GM18858 (cell line): ENCODE data around the gene AGPS.
"Not testable (repeated sequence)": the region's sequence is repeated elsewhere in the genome, so short reads cannot be mapped to it uniquely, and the experiment has no call there.

ENCODE experiments used
- ATAC-seq: cut with Tn5 transposase; IDR thresholded peaks from one replicate; pipeline ENCODE4 v1.9.1; 2021; ENCODE audit not compliant: unreplicated experiment

The AGPS gene

GRCh38 chr2:177413703-177414102 is 21.1 kb downstream of the AGPS start:
- no peak for ATAC-seq

- no peak for ATAC-seq
These were observed 26.7 kb downstream of the AGPS start for GRCh38 chr2:177419274-177419673.

GRCh38 chr2:177422271-177422670 is 29.7 kb downstream of the AGPS start:
- no peak for ATAC-seq

GRCh38 chr2:177424120-177424519 is 31.5 kb downstream of the AGPS start:
- ATAC-seq, result not testable (repeated sequence)

DNA sequence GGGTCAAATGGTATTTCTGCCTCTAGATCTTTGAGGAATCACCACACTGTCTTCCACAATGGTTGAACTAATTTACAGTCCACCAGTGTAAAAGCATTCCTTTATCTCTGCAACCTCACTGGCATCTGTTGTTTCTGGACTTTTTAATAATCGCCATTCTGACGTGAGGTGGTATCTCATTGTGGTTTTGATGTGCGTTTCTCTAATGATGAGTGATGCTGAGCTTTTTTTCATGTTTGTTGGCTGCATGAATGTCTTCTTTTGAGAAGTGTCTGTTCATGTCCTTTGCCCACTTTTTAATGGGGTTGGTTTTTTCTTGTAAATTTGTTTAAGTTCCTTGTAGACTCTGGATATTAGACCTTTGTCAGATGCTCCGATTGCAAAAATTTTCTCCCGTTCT is 32.0 kb downstream of the AGPS start:
- ATAC-seq, result not testable (repeated sequence)

- ATAC-seq, result no peak
These were observed 34.7 kb downstream of the AGPS start for GRCh38 chr2:177427316-177427715.

DNA sequence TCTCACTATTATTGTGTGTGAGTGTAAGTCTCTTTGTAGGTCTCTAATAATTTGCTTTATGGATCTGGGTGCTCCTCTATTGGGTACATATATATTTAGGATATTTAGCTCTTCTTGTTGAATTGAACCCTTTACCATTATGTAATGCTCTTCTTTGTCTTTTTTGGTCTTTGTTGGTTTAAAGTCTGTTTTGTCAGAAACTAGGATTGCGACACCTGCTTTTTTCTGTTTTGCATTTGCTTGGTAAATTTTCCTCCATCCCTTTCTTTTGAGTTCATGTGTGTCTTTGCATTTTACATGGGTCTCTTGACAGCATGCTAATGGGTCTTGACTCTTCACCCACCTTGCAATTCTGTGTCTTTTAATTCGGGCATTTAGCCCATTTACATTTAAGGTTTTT is 35.4 kb downstream of the AGPS start:
- not testable (repeated sequence) for ATAC-seq

GRCh38 chr2:177429688-177430325 is 37.2 kb downstream of the AGPS start:
- ATAC-seq, result no peak

DNA sequence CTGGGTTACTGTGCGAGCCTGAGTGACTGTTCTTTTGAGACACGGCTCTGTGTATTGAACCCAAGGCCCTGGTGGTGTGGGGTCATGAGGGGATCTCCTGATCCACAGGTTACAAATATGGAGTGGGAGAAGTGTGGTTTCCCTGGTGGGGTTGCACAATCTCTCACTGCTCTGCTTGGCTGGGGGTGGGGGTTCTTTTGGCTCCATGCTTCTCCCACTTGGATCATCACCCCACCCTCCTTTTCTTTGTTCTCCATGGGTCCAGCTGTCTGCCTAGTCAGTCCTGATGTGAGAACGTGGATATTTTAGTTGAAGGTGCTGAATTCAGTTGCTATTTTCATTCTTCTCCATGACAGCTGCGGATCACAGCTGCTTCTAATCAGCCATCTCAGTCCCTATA is 37.8 kb downstream of the AGPS start:
- ATAC-seq, result no peak

DNA sequence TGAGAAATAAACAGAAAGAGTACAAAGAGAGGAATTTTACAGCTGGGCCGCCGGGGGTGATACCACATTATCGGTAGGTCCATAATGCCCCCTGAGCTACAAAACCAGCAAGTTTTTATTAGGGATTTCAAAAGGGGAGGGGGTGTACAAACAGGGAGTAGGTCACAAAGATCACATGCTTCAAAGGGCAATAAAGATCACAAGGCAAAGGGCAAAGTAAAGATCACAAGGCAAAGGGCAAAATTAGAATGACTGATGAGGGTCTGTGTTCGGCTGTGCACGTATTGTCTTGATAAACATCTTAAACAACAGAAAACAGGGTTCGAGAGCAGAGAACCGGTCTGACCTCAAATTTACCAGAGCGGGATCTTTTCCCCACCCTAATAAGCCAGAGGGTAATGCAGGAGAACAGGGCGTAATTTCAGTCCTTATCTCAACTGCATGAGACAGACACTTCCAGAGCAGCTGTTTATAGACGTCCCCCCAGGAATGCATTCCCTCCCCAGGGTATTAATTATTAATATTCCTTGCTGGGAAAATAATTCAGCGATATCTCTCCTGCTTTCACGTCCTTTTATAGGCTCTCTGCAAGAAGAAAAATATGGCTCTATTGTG is 38.6 kb downstream of the AGPS start:
- ATAC-seq, result not testable (repeated sequence)

DNA sequence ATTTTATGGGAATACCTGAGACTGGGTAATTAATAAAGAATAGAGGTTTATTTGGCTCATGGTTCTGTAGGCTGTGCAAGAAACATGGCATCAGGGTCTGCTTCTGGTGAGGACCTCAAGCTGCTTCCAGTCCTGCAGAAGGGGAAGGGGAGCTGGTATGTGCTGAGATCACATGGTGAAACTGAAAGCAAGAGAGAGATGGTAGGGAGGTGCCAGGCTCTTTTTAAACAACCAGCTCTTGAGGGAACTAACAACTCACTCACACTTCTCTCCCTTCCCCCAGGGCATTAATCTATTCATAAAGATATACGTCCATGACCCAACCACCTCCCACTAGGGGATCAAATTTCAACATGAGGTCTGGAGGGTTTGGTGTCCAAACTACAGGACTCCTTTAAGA is 40.1 kb downstream of the AGPS start:
- ATAC-seq, result no peak

- ATAC-seq, result no peak
These were observed 40.8 kb downstream of the AGPS start for GRCh38 chr2:177433402-177433801.

GRCh38 chr2:177434475-177434874 is 41.9 kb downstream of the AGPS start:
- no peak for ATAC-seq

DNA sequence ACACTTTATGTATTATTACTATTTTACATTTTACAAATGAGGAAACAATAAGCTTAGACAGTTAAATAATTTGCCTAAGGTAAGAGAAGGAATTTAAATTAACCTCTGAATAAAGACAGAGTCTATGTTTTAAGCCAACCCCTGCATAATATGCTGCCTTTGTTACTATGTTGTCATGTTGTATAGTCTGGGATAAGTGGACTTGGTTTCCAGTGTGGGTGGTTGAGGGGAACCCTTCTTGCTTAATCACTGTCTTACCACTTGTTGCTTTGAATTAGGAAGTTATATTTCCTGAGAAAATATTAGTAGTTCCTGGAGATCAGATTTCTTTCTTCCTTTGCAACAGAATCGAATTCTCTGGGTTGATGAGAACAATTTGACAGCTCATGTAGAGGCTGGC is 52.6 kb downstream of the AGPS start:
- ATAC-seq, result no peak

GRCh38 chr2:177448031-177448430 is 55.5 kb downstream of the AGPS start:
- no peak for ATAC-seq

DNA sequence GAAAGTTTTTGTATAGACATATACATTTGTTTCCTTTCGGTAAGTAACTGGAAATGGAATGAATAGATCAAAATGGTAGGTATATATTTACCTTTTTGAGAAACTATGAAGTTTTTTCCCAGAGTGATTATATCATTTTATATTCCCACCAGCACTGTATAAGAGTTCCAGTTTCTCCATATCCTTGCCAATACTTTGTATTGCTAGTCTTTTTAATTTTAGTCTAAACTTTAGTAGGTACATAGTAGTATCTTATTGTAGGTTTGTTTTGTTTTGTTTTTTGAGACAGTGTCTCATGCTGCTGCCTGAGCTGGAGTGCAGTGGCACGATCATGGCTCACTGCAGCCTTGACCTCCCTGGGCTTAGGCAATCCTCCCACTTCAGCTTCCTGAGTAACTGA is 56.6 kb downstream of the AGPS start:
- no peak for ATAC-seq

DNA sequence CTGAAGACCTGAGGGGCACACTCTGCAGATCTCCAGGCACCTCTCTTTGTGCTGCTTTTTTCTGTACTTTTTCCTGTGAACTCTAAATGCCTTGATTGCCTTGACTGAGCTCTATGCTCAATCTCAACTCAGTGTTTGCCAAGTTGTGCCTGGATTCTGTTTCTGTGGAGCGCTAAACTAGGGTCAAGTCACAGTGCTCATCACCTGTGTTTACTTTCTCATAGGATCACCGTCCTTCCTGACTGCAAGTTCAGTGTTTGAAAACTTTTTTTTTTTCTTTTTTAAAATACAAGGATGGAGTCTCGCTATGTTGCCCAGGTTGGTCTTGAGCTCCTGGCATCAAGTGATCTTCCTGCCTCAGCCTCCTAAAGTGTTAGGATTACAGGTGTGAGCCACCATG is 62.6 kb downstream of the AGPS start:
- ATAC-seq, result no peak

DNA sequence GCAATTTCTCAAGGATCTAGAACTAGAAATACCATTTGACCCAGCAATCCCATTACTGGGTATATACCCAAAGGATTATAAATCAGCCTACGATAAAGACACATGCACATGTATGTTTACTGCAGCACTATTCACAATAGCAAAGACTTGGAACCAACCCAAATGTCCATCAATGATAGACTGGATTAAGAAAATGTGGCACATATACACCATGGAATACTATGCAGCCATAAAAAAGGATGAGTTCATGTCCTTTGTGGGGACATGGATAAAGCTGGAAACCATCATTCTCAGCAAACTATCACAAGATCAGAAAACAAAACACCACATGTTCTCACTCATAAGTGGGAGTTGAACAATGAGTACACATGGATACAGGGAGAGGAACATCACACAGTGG is 67.2 kb downstream of the AGPS start:
- ATAC-seq, result not testable (repeated sequence)

- no peak for ATAC-seq
These were observed 68.5 kb downstream of the AGPS start for GRCh38 chr2:177460973-177461585.

- no peak for ATAC-seq
These were observed 72.0 kb downstream of the AGPS start for GRCh38 chr2:177464549-177464948.

- ATAC-seq, result no peak
These were observed 73.0 kb downstream of the AGPS start for GRCh38 chr2:177465400-177466138.
